WERI-Rb-1 (cell line): ENCODE measurements around the gene DUSP22.

Experiments
- DNase-seq: peaks from one replicate; pipeline ENCODE4 v3.0.0-alpha.2; 2020
- H3K27ac ChIP-seq: fragments of 250-450 bp; sonication (Bioruptor Pico); 2 replicates; pipeline ENCODE4 v1.5.1; 2020; ENCODE audit warnings: mild to moderate bottlenecking, moderate library complexity
- H3K27me3 ChIP-seq: fragments of 250-450 bp; sonication (Bioruptor Pico); 2 replicates; pipeline ENCODE4 v1.5.1; 2021; ENCODE audit warnings: mild to moderate bottlenecking, low read depth, moderate library complexity; ENCODE audit not compliant: insufficient read depth, severe bottlenecking
- H3K36me3 ChIP-seq: fragments of 250-450 bp; sonication (Bioruptor Pico); 2 replicates; pipeline ENCODE4 v1.5.1; 2020; ENCODE audit warnings: mild to moderate bottlenecking, moderate library complexity
- H3K4me3 ChIP-seq: 2 replicates; pipeline ENCODE4 v1.5.1; 2011; ENCODE audit warnings: low read depth, mild to moderate bottlenecking, control low read depth, low read length
- H3K9me3 ChIP-seq: fragments of 250-450 bp; sonication (Bioruptor Pico); 2 replicates; pipeline ENCODE4 v1.5.1; 2021; ENCODE audit warnings: mild to moderate bottlenecking, moderate library complexity; ENCODE audit not compliant: severe bottlenecking
- TF ChIP-seq, protein P1 (sequence below): IDR thresholded peaks from 2 replicates; pipeline ENCODE4 v1.5.1; 2011; ENCODE audit warnings: low read depth, mild to moderate bottlenecking, control low read depth, inconsistent platforms, low read length

Gene DUSP22

DNA sequence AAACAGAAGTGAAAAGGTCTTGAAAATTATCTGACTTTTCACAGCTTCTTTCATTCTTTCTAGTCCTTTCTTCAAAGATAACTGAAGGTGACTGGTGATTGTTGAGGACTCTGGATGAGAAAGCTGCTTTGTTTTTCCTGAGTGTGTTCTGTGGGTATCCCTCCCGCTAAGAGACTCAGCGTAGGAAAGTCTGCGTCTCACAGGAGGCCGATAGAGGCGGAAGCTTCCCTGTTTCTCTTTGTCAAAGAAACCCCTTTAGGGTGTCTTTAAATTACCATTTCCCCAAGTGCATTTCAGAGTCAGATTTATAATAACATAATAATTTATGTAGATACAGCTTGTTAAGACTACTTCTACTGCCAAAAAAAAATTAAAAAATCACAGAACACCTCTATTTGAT is 68.1 kb downstream of the DUSP22 start:
- Histone ChIP-seq H3K9me3 (peaks cover 7% of the 10 kb centered on the region), H3K27ac (no peak overlapping the region), H3K27me3 (peaks cover 67% of the 10 kb centered on the region), H3K36me3 (no peaks in the 10 kb centered on the region), H3K4me3 (no peak overlapping the region)
- no peak for DNase-seq
- TF ChIP-seq, protein P1, sequence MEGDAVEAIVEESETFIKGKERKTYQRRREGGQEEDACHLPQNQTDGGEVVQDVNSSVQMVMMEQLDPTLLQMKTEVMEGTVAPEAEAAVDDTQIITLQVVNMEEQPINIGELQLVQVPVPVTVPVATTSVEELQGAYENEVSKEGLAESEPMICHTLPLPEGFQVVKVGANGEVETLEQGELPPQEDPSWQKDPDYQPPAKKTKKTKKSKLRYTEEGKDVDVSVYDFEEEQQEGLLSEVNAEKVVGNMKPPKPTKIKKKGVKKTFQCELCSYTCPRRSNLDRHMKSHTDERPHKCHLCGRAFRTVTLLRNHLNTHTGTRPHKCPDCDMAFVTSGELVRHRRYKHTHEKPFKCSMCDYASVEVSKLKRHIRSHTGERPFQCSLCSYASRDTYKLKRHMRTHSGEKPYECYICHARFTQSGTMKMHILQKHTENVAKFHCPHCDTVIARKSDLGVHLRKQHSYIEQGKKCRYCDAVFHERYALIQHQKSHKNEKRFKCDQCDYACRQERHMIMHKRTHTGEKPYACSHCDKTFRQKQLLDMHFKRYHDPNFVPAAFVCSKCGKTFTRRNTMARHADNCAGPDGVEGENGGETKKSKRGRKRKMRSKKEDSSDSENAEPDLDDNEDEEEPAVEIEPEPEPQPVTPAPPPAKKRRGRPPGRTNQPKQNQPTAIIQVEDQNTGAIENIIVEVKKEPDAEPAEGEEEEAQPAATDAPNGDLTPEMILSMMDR: no peak

- H3K36me3 ChIP-seq: no peaks in the 10 kb centered on the region
- peaks cover 7% of the 10 kb centered on the region for H3K9me3 ChIP-seq
- peaks cover 71% of the 10 kb centered on the region for H3K27me3 ChIP-seq
- H3K27ac ChIP-seq: no peak overlapping the region
- no peak overlapping the region for H3K4me3 ChIP-seq
- DNase-seq: no peak
- TF ChIP-seq, protein P1: no peak
These were observed 68.6 kb downstream of the DUSP22 start for GRCh38 chr6:360764-361373.

GRCh38 chr6:361411-362132 is 69.3 kb downstream of the DUSP22 start:
- no peaks in the 10 kb centered on the region for H3K36me3 ChIP-seq
- peaks cover 73% of the 10 kb centered on the region for H3K27me3 ChIP-seq
- no peak overlapping the region for H3K27ac ChIP-seq
- no peak for DNase-seq
- H3K4me3 ChIP-seq: no peak overlapping the region
- peaks cover 7% of the 10 kb centered on the region for H3K9me3 ChIP-seq
- TF ChIP-seq, protein P1: no peak

GRCh38 chr6:362231-362923 is 70.1 kb downstream of the DUSP22 start:
- TF ChIP-seq, protein P1: no peak

GRCh38 chr6:362924-363249 is 70.6 kb downstream of the DUSP22 start:
- no peaks in the 10 kb centered on the region for H3K36me3 ChIP-seq
- TF ChIP-seq, protein P1: no peak
- H3K27ac ChIP-seq: no peak overlapping the region
- H3K4me3 ChIP-seq: no peak overlapping the region
- no peak for DNase-seq
- peaks cover 7% of the 10 kb centered on the region for H3K9me3 ChIP-seq
- peaks cover 69% of the 10 kb centered on the region for H3K27me3 ChIP-seq

More at GRCh38 chr6:362231-362923, 70.1 kb downstream of the DUSP22 start:
- Histone ChIP-seq H3K9me3 (peaks cover 7% of the 10 kb centered on the region), H3K27me3 (peaks cover 70% of the 10 kb centered on the region), H3K36me3 (no peaks in the 10 kb centered on the region), H3K27ac (no peak overlapping the region), H3K4me3 (no peak overlapping the region)
- no peak for DNase-seq
